ENCODE results near the gene KCP. TPM values are rescaled to one million over a fixed set of nuclear protein-coding genes. Genes with fewer than 3 reads are reported as not detected.

The KCP gene
- total RNA-seq, 1 experiment from 2014 or later, result 1.6 TPM

- peak overlapping the region; percentile 68 for H3K9ac ChIP-seq (ENCODE audit: low read length)
These were observed 82.4 kb downstream of the KCP start for GRCh38 chr7:128827971-128828711.

GRCh38 chr7:128827248-128827958 lies 83.1 kb downstream of the KCP start:
- Histone ChIP-seq H3K27ac (ENCODE audit: low read depth, low read length) (peak overlapping the region; percentile 82), H3K9me2 (ENCODE audit: insufficient read depth) (no peaks in the 10 kb centered on the region), H3K9me3 (ENCODE audit: control insufficient read depth in 1 of 2, insufficient read depth in 1 of 2, low read depth in 1 of 2, low read length in 2 of 2) (no peaks in the 10 kb centered on the region), H4K20me1 (ENCODE audit: insufficient read depth) (no peaks in the 10 kb centered on the region), H3K79me2 (ENCODE audit: insufficient read depth, low read length) (peaks cover 13% of the 10 kb centered on the region; the same call in 1 of the 2 replicates), H2AFZ (ENCODE audit: low read depth, low read length, poor library complexity, severe bottlenecking) (no peak overlapping the region), H3K36me3 (ENCODE audit: control insufficient read depth in 1 of 2, insufficient read depth in 2 of 2, low read length in 2 of 2) (no peaks in the 10 kb centered on the region), H3K4me3 (replicated peaks in 1 of 2; ENCODE audit: low read depth in 1 of 2, low read length in 2 of 2) (peak overlapping the region; percentile 20 to 48; a peak in 3 of 4 replicates), H3K9ac (ENCODE audit: low read length) (peak overlapping the region; percentile 68), H3K4me1 (ENCODE audit: control insufficient read depth in 1 of 2, insufficient read depth in 2 of 2, low read length in 2 of 2) (peaks cover 35 to 56% of the 10 kb centered on the region in 2 experiments), H3K27me3 (ENCODE audit: insufficient read depth, low read length) (no peaks in the 10 kb centered on the region), H3K4me2 (ENCODE audit: low read length) (peak overlapping the region; percentile 90)
- intact Hi-C loops (cut with micrococcal nuclease), result no loop called here
- RAD21 ChIA-PET (ENCODE audit: low non-redundant PET in 1 of 2, low total read pairs in 2 of 2, uncharacterized antibody in 2 of 2, unreplicated experiment in 2 of 2), result no interaction called here
- CTCF ChIA-PET, result interaction anchor here (0.6 kb wide), 1 partner anchor 53 kb away, joined by 3 read pairs; no protein-coding TSS in a partner anchor
- DNase-seq (ENCODE audit: low read depth, low spot score) (peak; percentile 53), ATAC-seq (peak; percentile 79)
- no TSS peak for BruUV-seq (replicated peaks)
- POLR2A ChIA-PET, result no interaction called here
- TF ChIP-seq SRF (IDR thresholded peaks at IDR 0.05; ENCODE audit: low read depth) (no peak), EGR1 (IDR thresholded peaks at IDR 0.05; ENCODE audit: low read depth) (no peak), MAX (IDR thresholded peaks at IDR 0.05) (no peak), ZNF274 (IDR thresholded peaks at IDR 0.05; ENCODE audit: low read depth, low read length) (no peak), REST (IDR thresholded peaks at IDR 0.05; ENCODE audit: low read depth) (no peak), CEBPB (IDR thresholded peaks at IDR 0.05; ENCODE audit: low read depth) (no peak), EZH2 (IDR thresholded peaks at IDR 0.05) (no peak), EZH2phosphoT487 (IDR thresholded peaks at IDR 0.05; ENCODE audit: borderline replicate concordance) (no peak), POLR2A (IDR thresholded peaks at IDR 0.05; ENCODE audit: borderline replicate concordance, extremely low read depth, insufficient read depth, insufficient read length) (no peak), ELF1 (IDR thresholded peaks at IDR 0.05; ENCODE audit: borderline replicate concordance, low read depth) (no peak), RAD21 (IDR thresholded peaks at IDR 0.05; ENCODE audit: low read depth) (no peak), TCF7L2 (IDR thresholded peaks at IDR 0.05; ENCODE audit: borderline replicate concordance, extremely low read depth, insufficient read depth, insufficient read length) (no peak)

More at GRCh38 chr7:128827971-128828711, 82.4 kb downstream of the KCP start:
- Histone ChIP-seq H3K4me1 (ENCODE audit: control insufficient read depth in 1 of 2, insufficient read depth in 2 of 2, low read length in 2 of 2) (peaks cover 35 to 64% of the 10 kb centered on the region in 2 experiments), H3K27ac (ENCODE audit: low read depth, low read length) (peak overlapping the region; percentile 82), H4K20me1 (ENCODE audit: insufficient read depth) (no peaks in the 10 kb centered on the region), H3K9me2 (ENCODE audit: insufficient read depth) (no peaks in the 10 kb centered on the region), H3K36me3 (ENCODE audit: control insufficient read depth in 1 of 2, insufficient read depth in 2 of 2, low read length in 2 of 2) (no peaks in the 10 kb centered on the region), H3K4me2 (ENCODE audit: low read length) (peak overlapping the region; percentile 90), H3K4me3 (replicated peaks in 1 of 2; ENCODE audit: low read depth in 1 of 2, low read length in 2 of 2) (peak overlapping the region; percentile 20 to 48), H2AFZ (ENCODE audit: low read depth, low read length, poor library complexity, severe bottlenecking) (no peak overlapping the region), H3K79me2 (ENCODE audit: insufficient read depth, low read length) (peaks cover 18% of the 10 kb centered on the region; the same call in 1 of the 2 replicates), H3K9me3 (ENCODE audit: control insufficient read depth in 1 of 2, insufficient read depth in 1 of 2, low read depth in 1 of 2, low read length in 2 of 2) (no peaks in the 10 kb centered on the region), H3K27me3 (ENCODE audit: insufficient read depth, low read length) (no peaks in the 10 kb centered on the region)
- TF ChIP-seq TCF7L2 (IDR thresholded peaks at IDR 0.05; ENCODE audit: borderline replicate concordance, extremely low read depth, insufficient read depth, insufficient read length) (no peak), YY1 (IDR thresholded peaks at IDR 0.05; ENCODE audit: extremely low read depth, insufficient replicate concordance, low read depth, low read length) (no peak), EZH2 (IDR thresholded peaks at IDR 0.05) (no peak), POLR2AphosphoS5 (IDR thresholded peaks at IDR 0.05; ENCODE audit: low read depth, low read length) (no peak; the same call in none of the 2 replicates), SP1 (IDR thresholded peaks at IDR 0.05; ENCODE audit: low read depth) (no peak), RAD21 (IDR thresholded peaks at IDR 0.05; ENCODE audit: low read depth) (no peak), ZFX (IDR thresholded peaks at IDR 0.05) (no peak)
- CTCF ChIA-PET, result interaction anchor here (0.6 kb wide), 1 partner anchor 52 kb away, joined by 3 read pairs; no protein-coding TSS in a partner anchor
- RAD21 ChIA-PET (ENCODE audit: low non-redundant PET in 1 of 2, low total read pairs in 2 of 2, uncharacterized antibody in 2 of 2, unreplicated experiment in 2 of 2), result no interaction called here
- BruUV-seq (replicated peaks), result no TSS peak
- POLR2A ChIA-PET, result interaction anchor here (0.7 kb wide), 1 partner anchor 32 kb away, joined by 4 read pairs; no protein-coding TSS in a partner anchor
- ATAC-seq, result peak; percentile 47
- intact Hi-C loops (cut with micrococcal nuclease), result no loop called here
- peak; percentile 34 for DNase-seq (ENCODE audit: low read depth, low spot score)

Data from HCT116 (cell line).